Neuron (in vitro differentiated cells): ENCODE data around the gene NAALADL2.

Experiments used
- H2AFZ ChIP-seq: one replicate; pipeline ENCODE4 v1.6.1; 2013; ENCODE audit warnings: low read depth, mild to moderate bottlenecking, inconsistent platforms, low read length, moderate library complexity
- H3K27me3 ChIP-seq: one replicate; pipeline ENCODE4 v1.6.1; 2013; ENCODE audit warnings: low read length; ENCODE audit not compliant: insufficient read depth
- H3K36me3 ChIP-seq: one replicate; pipeline ENCODE4 v1.6.1; 2013; ENCODE audit warnings: low read length; ENCODE audit not compliant: insufficient read depth
- H3K4me1 ChIP-seq: one replicate; pipeline ENCODE4 v1.6.1; 2013; ENCODE audit warnings: low read length; ENCODE audit not compliant: insufficient read depth
- H3K4me3 ChIP-seq: 2 replicates; pipeline ENCODE4 v1.5.1; 2013; ENCODE audit warnings: mild to moderate bottlenecking, low read length, moderate library complexity
- H3K9me3 ChIP-seq: one replicate; pipeline ENCODE4 v1.6.1; 2013; ENCODE audit warnings: low read length

Gene NAALADL2

DNA sequence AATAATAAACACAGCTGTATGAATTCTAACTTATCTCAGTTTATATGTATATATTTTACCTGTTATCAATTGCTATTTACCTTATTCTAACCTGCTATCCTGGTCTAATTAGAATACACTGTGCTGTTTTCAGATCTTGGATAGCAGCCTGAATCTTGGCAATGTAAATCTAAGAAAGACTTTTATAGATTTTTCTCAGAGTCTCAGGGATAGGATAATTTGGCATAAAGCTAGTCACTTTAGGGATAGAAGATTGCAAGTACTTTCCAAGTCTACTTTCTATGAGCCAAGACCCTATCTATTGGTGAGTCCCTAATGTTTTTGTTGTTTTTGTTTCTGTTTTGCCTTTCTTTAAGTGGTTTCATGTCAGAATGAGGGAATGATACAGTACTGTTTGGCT, 695.7 kb downstream of the NAALADL2 start:
- Histone ChIP-seq H3K9me3 (no peaks in the 10 kb centered on the region), H3K36me3 (no peaks in the 10 kb centered on the region), H3K4me1 (no peaks in the 10 kb centered on the region), H3K4me3 (no peak overlapping the region), H2AFZ (no peak overlapping the region), H3K27me3 (no peaks in the 10 kb centered on the region)

GRCh38 chr3:175558261-175558660, 699.1 kb downstream of the NAALADL2 start:
- Histone ChIP-seq H2AFZ (no peak overlapping the region), H3K4me1 (no peaks in the 10 kb centered on the region), H3K27me3 (no peaks in the 10 kb centered on the region), H3K4me3 (no peak overlapping the region), H3K9me3 (no peaks in the 10 kb centered on the region), H3K36me3 (no peaks in the 10 kb centered on the region)

DNA sequence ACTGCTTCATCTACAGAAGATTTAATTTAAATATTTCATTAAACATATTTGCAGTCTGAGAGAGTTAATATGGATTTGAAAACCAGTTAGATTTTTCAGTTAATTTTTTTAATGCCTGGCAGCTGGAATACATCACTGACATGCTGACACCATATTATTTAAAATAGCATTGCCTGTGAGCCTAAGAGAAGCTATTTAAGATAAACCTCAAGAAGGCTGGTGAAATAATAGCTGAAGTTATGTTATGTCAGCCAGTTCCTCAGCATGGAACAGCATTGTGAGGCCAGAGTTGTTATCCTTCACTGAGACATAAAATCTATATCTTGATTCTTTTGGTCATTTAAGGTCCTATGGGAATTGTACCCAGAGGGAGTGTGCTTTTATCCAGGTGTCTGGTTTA, 705.2 kb downstream of the NAALADL2 start:
- no peaks in the 10 kb centered on the region for H3K36me3 ChIP-seq
- H3K4me1 ChIP-seq = no peaks in the 10 kb centered on the region
- H3K9me3 ChIP-seq = no peaks in the 10 kb centered on the region
- H3K27me3 ChIP-seq = no peaks in the 10 kb centered on the region
- no peak overlapping the region for H3K4me3 ChIP-seq
- H2AFZ ChIP-seq = no peak overlapping the region

GRCh38 chr3:175571096-175571495, 712.0 kb downstream of the NAALADL2 start:
- Histone ChIP-seq H3K9me3 (no peaks in the 10 kb centered on the region), H2AFZ (no peak overlapping the region), H3K4me1 (peaks cover 5% of the 10 kb centered on the region), H3K36me3 (no peaks in the 10 kb centered on the region), H3K4me3 (no peak overlapping the region), H3K27me3 (no peaks in the 10 kb centered on the region)

- H3K9me3 ChIP-seq = no peaks in the 10 kb centered on the region
- no peaks in the 10 kb centered on the region for H3K27me3 ChIP-seq
- peaks cover 9% of the 10 kb centered on the region for H3K4me1 ChIP-seq
- H2AFZ ChIP-seq = no peak overlapping the region
- H3K36me3 ChIP-seq = no peaks in the 10 kb centered on the region
- no peak overlapping the region for H3K4me3 ChIP-seq
Measured at GRCh38 chr3:175573226-175573625, 714.1 kb downstream of the NAALADL2 start.

DNA sequence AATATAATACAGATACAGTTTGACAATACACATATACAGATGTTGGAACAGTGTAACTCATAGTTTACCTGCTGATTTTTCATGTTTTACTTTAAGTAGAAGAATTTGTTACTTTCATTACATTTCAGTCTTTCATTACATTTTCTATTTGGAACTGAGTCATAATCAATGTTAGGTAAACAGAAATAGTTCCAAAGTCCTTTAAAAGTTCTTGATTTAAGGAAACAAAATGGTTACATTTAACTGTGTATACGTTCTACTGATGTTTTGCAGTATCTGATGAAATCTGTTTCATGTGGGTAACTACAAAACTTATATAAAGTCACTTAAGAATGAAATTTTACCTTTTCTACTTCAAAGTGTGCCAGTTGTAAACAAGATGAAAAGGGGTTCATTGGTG, 721.2 kb downstream of the NAALADL2 start:
- Histone ChIP-seq H3K27me3 (no peaks in the 10 kb centered on the region), H3K9me3 (no peaks in the 10 kb centered on the region), H2AFZ (no peak overlapping the region), H3K36me3 (no peaks in the 10 kb centered on the region), H3K4me1 (peaks cover 9% of the 10 kb centered on the region), H3K4me3 (no peak overlapping the region)

- no peak overlapping the region for H3K4me3 ChIP-seq
- no peaks in the 10 kb centered on the region for H3K27me3 ChIP-seq
- no peaks in the 10 kb centered on the region for H3K9me3 ChIP-seq
- H3K36me3 ChIP-seq = no peaks in the 10 kb centered on the region
- H3K4me1 ChIP-seq = no peaks in the 10 kb centered on the region
- no peak overlapping the region for H2AFZ ChIP-seq
Measured at GRCh38 chr3:175585898-175586297, 726.8 kb downstream of the NAALADL2 start.

DNA sequence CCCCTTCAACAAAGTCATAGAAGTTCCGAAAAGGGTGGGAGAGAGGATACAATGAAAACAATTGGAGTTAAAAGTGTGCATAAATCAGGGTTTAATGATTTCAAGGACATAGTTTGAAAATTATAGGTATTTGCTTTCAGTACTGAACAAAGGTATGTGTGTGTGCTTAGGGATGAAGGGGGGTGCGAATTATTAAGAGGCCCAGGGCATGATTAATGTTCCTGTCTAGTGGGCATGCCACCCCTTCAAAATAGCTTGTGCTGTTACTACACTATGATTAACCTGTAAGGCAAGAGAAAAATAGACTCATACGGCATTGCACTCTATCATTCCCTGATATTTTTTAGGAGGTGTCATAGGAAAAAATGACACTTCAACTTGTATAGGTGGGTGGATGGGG, 731.6 kb downstream of the NAALADL2 start:
- Histone ChIP-seq H3K36me3 (no peaks in the 10 kb centered on the region), H3K4me3 (no peak overlapping the region), H3K4me1 (no peaks in the 10 kb centered on the region), H3K27me3 (no peaks in the 10 kb centered on the region), H2AFZ (no peak overlapping the region), H3K9me3 (no peaks in the 10 kb centered on the region)

DNA sequence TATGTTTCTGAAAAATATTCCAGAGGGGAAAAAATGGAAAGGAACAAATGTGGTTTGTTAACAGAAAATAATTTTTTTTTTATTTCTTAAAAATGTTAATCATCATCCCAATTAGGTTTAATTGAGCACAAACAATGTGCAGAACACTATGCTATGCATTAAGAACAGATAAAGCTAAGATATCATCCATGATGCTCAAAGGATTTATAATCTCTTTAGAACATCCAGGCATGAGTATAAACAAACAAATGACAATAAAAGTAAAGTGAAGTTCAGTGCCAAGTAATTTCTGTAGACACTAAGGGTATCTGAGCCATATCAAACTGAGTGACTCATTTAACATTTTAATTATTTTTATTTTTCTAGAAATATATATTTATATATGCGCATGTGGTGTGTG, 732.2 kb downstream of the NAALADL2 start:
- no peaks in the 10 kb centered on the region for H3K4me1 ChIP-seq
- H3K4me3 ChIP-seq = no peak overlapping the region
- H3K9me3 ChIP-seq = no peaks in the 10 kb centered on the region
- no peaks in the 10 kb centered on the region for H3K27me3 ChIP-seq
- H2AFZ ChIP-seq = no peak overlapping the region
- H3K36me3 ChIP-seq = no peaks in the 10 kb centered on the region

- Histone ChIP-seq H3K27me3 (no peaks in the 10 kb centered on the region), H3K4me1 (no peaks in the 10 kb centered on the region), H3K36me3 (no peaks in the 10 kb centered on the region), H3K9me3 (no peaks in the 10 kb centered on the region), H2AFZ (no peak overlapping the region), H3K4me3 (no peak overlapping the region)
Measured at GRCh38 chr3:175593331-175593730, 734.2 kb downstream of the NAALADL2 start.

- Histone ChIP-seq H2AFZ (no peak overlapping the region), H3K36me3 (no peaks in the 10 kb centered on the region), H3K4me3 (no peak overlapping the region), H3K27me3 (no peaks in the 10 kb centered on the region), H3K4me1 (no peaks in the 10 kb centered on the region), H3K9me3 (no peaks in the 10 kb centered on the region)
Measured at GRCh38 chr3:175598740-175599139, 739.6 kb downstream of the NAALADL2 start.

GRCh38 chr3:175601521-175601920, 742.4 kb downstream of the NAALADL2 start:
- Histone ChIP-seq H3K4me1 (peaks cover 16% of the 10 kb centered on the region), H3K9me3 (no peaks in the 10 kb centered on the region), H3K36me3 (no peaks in the 10 kb centered on the region), H3K27me3 (no peaks in the 10 kb centered on the region), H3K4me3 (no peak overlapping the region), H2AFZ (no peak overlapping the region)

DNA sequence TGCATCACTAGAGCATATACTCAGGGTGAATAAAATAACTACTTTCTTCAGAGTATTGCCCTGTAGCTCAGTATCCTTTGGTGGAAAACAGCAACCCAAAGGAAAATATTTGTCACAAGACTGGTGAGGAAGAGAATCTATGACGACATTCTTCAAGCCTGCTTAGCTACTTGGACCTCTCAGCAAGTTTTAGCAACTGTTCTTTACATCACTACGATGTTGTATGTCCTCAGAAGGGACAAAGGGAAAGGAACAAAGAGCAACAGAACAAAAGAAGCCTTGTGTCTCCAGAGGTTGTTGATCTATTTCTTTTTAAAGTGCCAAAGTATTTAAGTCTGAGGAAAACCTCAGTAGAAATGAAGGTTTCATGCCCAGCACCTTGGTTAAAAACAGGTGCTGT, 746.7 kb downstream of the NAALADL2 start:
- Histone ChIP-seq H3K4me3 (no peak overlapping the region), H3K4me1 (peaks cover 36% of the 10 kb centered on the region), H3K9me3 (no peaks in the 10 kb centered on the region), H3K36me3 (no peaks in the 10 kb centered on the region), H2AFZ (no peak overlapping the region), H3K27me3 (no peaks in the 10 kb centered on the region)

DNA sequence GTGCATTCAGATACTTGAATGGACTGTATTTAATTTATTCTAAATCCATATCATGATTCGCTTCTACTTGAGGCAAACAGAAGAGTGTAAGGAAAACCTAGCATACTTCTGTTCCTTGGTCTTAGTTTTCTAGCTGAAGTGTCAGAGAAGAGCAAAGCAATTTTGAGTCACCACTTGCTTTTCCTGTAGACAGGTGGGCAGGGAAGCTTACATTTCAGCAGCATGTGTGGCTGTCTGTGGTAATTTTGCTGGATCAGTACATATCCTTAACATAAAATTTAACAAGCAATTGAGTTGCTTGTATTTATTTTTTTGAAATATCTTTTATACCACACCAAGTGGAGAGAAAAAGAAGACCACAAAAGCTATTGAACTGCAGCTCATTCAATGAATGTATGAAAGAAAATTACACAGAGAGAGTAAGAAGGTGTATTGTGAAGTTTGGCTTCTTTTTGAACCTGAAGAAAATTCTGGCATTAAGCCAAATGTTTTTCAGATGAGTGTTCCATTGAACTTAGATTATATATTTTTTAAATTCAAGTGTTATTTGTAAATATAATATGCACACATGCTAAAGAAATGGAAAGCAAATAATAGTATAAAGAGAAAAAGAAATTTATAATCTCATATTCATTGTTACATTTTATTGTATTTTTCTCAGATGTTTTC, 747.6 kb downstream of the NAALADL2 start:
- Histone ChIP-seq H3K4me3 (no peak overlapping the region), H2AFZ (no peak overlapping the region), H3K36me3 (no peaks in the 10 kb centered on the region), H3K4me1 (peaks cover 36% of the 10 kb centered on the region), H3K27me3 (no peaks in the 10 kb centered on the region), H3K9me3 (no peaks in the 10 kb centered on the region)
